Measurements from ENCODE around the gene ITPR2. TPM values are rescaled to one million over a fixed set of nuclear protein-coding genes. Genes with fewer than 3 reads are reported as not detected.

ITPR2 gene
- polyA plus RNA-seq, 1 of the 3 experiments (the other 2 are of a cell fraction) = 2.3 TPM

GRCh38 chr12:26727482-26728204 lies 105.4 kb downstream of the ITPR2 start:
- no peaks in the 10 kb centered on the region for H4K20me1 ChIP-seq (ENCODE audit: insufficient read depth)
- H3K27ac ChIP-seq (ENCODE audit: low read depth in 2 of 2, low read length in 1 of 2) = no peak overlapping the region
- H3K4me3 ChIP-seq (ENCODE audit: low read depth in 2 of 2, low read length in 1 of 2) = no peak overlapping the region
- H3K9me3 ChIP-seq = no peaks in the 10 kb centered on the region
- 92% methylated on average over 13 of the region's 13 CpGs for WGBS (ENCODE audit: low lambda C conversion rate)
- H3K27me3 ChIP-seq (ENCODE audit: insufficient read depth) = no peaks in the 10 kb centered on the region
- H3K9me2 ChIP-seq = no peaks in the 10 kb centered on the region
- H3K4me2 ChIP-seq = no peak overlapping the region
- no peak for TF ChIP-seq CTCF (IDR thresholded peaks at IDR 0.05)
- no peak for TF ChIP-seq MAX (IDR thresholded peaks at IDR 0.05; ENCODE audit: low read depth)
- no peak for TF ChIP-seq POLR2AphosphoS5 (IDR thresholded peaks at IDR 0.05; ENCODE audit: low read depth, low read length)
- TF ChIP-seq REST (IDR thresholded peaks at IDR 0.05; ENCODE audit: low read depth, low read length) = no peak
- no peak for TF ChIP-seq MXI1 (IDR thresholded peaks at IDR 0.05; ENCODE audit: low read depth, low read length)
- TF ChIP-seq EZH2phosphoT487 (IDR thresholded peaks at IDR 0.05; ENCODE audit: borderline replicate concordance, low read depth) = no peak
- TF ChIP-seq USF1 (IDR thresholded peaks at IDR 0.05; ENCODE audit: borderline replicate concordance, low read depth) = no peak
- TF ChIP-seq MEF2A (IDR thresholded peaks at IDR 0.05; ENCODE audit: borderline replicate concordance, low read depth) = no peak
- no peak for TF ChIP-seq JUND (IDR thresholded peaks at IDR 0.05)
- TF ChIP-seq RXRA (IDR thresholded peaks at IDR 0.05; ENCODE audit: borderline replicate concordance, low read depth) = no peak
- TF ChIP-seq FOXM1 (IDR thresholded peaks at IDR 0.05; ENCODE audit: low read depth) = no peak
- H3K9ac ChIP-seq = no peak overlapping the region
- DNase-seq = no peak
- peaks cover 4% of the 10 kb centered on the region; the same call in 1 of the 2 replicates for H3K79me2 ChIP-seq (ENCODE audit: insufficient read depth)
- H2AFZ ChIP-seq (ENCODE audit: low read depth) = no peak overlapping the region
- ChIA-PET POLR2A (no interaction called here), CTCF (interaction anchor here (1.8 kb wide), 1 partner anchor 26 kb away, joined by 4 read pairs; no protein-coding TSS in a partner anchor)
- H3F3A ChIP-seq (replicated peaks; ENCODE audit: insufficient read depth) = peaks cover 9% of the 10 kb centered on the region
- H3K36me3 ChIP-seq (replicated peaks in 1 of 2; ENCODE audit: control insufficient read depth in 1 of 2, insufficient read depth in 2 of 2, low read length in 1 of 2) = no peaks in the 10 kb centered on the region
- H3K4me1 ChIP-seq (ENCODE audit: control insufficient read depth in 1 of 2, insufficient read depth in 2 of 2, low read depth in 1 of 2, low read length in 1 of 2) = peaks cover 12 to 15% of the 10 kb centered on the region in 2 experiments
